ENCODE measurements around the gene USP21. TPM values are rescaled to one million over a fixed set of nuclear protein-coding genes. Genes with fewer than 3 reads are reported as not detected.
A peak's percentile ranks its signal among the peaks of the same experiment; 100 is the strongest.

Gene USP21
- polyA plus RNA-seq, 1 donor from 2014 or later, result 20.2 TPM

DNA sequence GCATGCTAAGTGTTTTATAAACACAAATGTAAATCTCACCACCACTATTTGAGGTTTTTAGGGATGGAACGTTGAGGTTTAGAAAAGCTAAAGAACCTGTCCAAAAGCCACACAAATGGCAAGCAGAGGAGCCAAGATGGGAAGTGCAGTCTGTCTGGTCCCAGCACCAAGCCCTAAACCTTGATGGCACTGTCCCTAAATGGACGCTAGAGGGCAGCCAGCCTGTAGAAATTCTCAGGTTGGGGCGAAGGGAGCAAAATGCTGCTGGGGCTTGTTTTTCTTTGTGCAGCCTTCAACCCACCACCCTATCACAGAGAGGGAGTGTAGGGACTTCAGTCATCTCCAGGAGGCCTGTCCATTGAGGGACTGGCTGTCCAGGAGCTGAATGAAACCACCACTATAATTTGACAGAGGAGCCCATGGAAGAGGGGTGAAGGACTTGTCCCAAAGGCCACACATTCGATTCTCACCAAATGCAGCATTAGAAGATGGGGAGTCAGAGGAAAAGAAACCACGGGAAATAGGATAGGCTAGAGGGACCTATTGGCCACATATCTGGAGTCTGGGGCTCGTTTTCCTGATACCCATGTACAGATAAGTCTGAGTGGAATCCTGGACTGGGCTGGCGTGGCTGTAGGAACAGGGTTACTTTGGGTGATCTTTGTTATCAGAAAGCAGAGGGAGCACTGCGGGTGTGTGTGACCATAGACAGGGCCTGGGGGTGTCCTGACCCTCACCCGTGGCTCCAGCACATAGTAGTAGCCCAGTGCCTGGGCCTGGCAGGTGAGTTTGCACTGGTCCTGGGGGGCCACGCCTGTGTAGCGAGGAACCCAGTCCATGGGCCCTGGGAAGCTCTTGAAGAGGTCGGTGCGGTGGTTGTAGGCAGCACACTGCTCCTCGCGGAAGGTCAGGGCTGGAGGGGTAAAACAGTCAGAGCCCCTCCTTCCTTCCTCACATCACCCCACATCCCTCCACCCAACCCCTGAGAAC is 33.5 kb downstream of the USP21 start:
- Histone ChIP-seq H4K20me1 (ENCODE audit: insufficient read depth) (no peaks in the 10 kb centered on the region), H3K9ac (ENCODE audit: low read length) (peak overlapping the region; percentile 42), H2AFZ (ENCODE audit: low read depth, low read length) (peak overlapping the region; percentile 58)

DNA sequence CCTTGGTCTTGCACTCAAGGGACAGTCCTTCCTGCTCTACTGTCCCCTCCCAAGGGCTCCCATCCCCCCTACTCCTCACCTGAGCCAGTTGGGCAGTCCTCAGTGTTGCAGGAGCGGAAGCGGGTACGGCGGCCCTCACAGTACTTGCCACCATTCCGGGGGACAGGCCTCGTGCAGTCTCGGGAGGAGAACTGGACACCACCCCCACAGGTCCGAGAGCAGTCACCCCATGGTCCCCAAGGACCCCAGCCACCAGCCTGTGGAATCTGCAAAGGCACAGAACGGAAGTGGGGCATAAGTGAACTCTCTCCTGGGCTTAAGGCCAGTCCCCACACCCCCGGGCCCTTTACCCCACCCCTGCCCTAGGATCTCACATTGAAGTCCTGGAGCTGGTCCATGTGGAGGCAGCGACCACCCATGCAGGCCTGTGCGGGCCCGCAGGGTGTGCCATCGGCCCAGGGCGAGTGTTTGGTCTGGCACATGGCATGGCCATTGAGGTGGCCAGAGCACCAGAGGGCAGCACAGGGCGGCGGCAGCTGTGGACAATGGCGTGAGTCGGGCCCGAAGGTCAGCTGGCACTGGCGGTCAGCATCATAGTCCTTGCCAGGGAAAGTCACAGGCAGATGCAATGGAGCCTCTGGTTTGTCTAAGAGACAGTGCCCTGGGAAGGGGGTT is 34.4 kb downstream of the USP21 start:
- Histone ChIP-seq H3K4me3 (ENCODE audit: low read length) (no peak overlapping the region), H3K27me3 (ENCODE audit: insufficient read depth, low read depth, low read length) (no peaks in the 10 kb centered on the region), H3K9me2 (ENCODE audit: insufficient read depth, low read length) (no peaks in the 10 kb centered on the region), H3K9ac (ENCODE audit: low read length) (no peak overlapping the region), H3K9me3 (ENCODE audit: low read length) (no peaks in the 10 kb centered on the region), H3K79me2 (replicated peaks; ENCODE audit: insufficient read depth, low read length) (no peaks in the 10 kb centered on the region), H2AFZ (ENCODE audit: low read depth, low read length) (no peak overlapping the region), H3F3A (ENCODE audit: insufficient read depth, low read length, poor library complexity, severe bottlenecking) (no peaks in the 10 kb centered on the region), H4K20me1 (ENCODE audit: insufficient read depth) (no peaks in the 10 kb centered on the region), H3K27ac (ENCODE audit: low read length) (no peak overlapping the region), H3K4me2 (ENCODE audit: low read length) (no peak overlapping the region), H3K36me3 (ENCODE audit: insufficient read depth, low read length) (no peaks in the 10 kb centered on the region)
- TF ChIP-seq POLR2AphosphoS5 (IDR thresholded peaks at IDR 0.05) (no peak), MXI1 (conservative IDR thresholded peaks at IDR 0.05; ENCODE audit: poor library complexity, severe bottlenecking) (no peak), EP300 (conservative IDR thresholded peaks at IDR 0.05; ENCODE audit: poor library complexity, severe bottlenecking) (no peak), TAF1 (IDR thresholded peaks at IDR 0.05; ENCODE audit: low read depth) (no peak), RAD21 (conservative IDR thresholded peaks at IDR 0.05) (no peak), SMC3 (conservative IDR thresholded peaks at IDR 0.05; ENCODE audit: poor library complexity) (no peak)
- TF ChIP-seq, protein P1, sequence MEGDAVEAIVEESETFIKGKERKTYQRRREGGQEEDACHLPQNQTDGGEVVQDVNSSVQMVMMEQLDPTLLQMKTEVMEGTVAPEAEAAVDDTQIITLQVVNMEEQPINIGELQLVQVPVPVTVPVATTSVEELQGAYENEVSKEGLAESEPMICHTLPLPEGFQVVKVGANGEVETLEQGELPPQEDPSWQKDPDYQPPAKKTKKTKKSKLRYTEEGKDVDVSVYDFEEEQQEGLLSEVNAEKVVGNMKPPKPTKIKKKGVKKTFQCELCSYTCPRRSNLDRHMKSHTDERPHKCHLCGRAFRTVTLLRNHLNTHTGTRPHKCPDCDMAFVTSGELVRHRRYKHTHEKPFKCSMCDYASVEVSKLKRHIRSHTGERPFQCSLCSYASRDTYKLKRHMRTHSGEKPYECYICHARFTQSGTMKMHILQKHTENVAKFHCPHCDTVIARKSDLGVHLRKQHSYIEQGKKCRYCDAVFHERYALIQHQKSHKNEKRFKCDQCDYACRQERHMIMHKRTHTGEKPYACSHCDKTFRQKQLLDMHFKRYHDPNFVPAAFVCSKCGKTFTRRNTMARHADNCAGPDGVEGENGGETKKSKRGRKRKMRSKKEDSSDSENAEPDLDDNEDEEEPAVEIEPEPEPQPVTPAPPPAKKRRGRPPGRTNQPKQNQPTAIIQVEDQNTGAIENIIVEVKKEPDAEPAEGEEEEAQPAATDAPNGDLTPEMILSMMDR (IDR thresholded peaks at IDR 0.05; ENCODE audit: poor library complexity, severe bottlenecking), result no peak
- TF ChIP-seq, protein P2, sequence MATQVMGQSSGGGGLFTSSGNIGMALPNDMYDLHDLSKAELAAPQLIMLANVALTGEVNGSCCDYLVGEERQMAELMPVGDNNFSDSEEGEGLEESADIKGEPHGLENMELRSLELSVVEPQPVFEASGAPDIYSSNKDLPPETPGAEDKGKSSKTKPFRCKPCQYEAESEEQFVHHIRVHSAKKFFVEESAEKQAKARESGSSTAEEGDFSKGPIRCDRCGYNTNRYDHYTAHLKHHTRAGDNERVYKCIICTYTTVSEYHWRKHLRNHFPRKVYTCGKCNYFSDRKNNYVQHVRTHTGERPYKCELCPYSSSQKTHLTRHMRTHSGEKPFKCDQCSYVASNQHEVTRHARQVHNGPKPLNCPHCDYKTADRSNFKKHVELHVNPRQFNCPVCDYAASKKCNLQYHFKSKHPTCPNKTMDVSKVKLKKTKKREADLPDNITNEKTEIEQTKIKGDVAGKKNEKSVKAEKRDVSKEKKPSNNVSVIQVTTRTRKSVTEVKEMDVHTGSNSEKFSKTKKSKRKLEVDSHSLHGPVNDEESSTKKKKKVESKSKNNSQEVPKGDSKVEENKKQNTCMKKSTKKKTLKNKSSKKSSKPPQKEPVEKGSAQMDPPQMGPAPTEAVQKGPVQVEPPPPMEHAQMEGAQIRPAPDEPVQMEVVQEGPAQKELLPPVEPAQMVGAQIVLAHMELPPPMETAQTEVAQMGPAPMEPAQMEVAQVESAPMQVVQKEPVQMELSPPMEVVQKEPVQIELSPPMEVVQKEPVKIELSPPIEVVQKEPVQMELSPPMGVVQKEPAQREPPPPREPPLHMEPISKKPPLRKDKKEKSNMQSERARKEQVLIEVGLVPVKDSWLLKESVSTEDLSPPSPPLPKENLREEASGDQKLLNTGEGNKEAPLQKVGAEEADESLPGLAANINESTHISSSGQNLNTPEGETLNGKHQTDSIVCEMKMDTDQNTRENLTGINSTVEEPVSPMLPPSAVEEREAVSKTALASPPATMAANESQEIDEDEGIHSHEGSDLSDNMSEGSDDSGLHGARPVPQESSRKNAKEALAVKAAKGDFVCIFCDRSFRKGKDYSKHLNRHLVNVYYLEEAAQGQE (IDR thresholded peaks at IDR 0.05; ENCODE audit: borderline replicate concordance), result no peak

More for the DNA sequence above, 33.5 kb downstream of the USP21 start:
- peak; percentile 93 for TF ChIP-seq SMC3 (conservative IDR thresholded peaks at IDR 0.05; ENCODE audit: poor library complexity)
- TF ChIP-seq RAD21 (conservative IDR thresholded peaks at IDR 0.05), result peak; percentile 86
- TF ChIP-seq EP300 (conservative IDR thresholded peaks at IDR 0.05; ENCODE audit: poor library complexity, severe bottlenecking), result no peak
- TF ChIP-seq POLR2AphosphoS5 (IDR thresholded peaks at IDR 0.05), result peak; percentile 23
- TF ChIP-seq, protein P2 (IDR thresholded peaks at IDR 0.05; ENCODE audit: borderline replicate concordance), result peak; percentile 31
- TF ChIP-seq, protein P1 (IDR thresholded peaks at IDR 0.05; ENCODE audit: poor library complexity, severe bottlenecking), result peak; percentile 96
- TF ChIP-seq EZH2 (IDR thresholded peaks at IDR 0.05; ENCODE audit: borderline replicate concordance, insufficient read depth, low read length, poor library complexity, severe bottlenecking), result no peak
- Histone ChIP-seq H3K27ac (ENCODE audit: low read length) (peak overlapping the region; percentile 56), H3K27me3 (ENCODE audit: insufficient read depth, low read depth, low read length) (no peaks in the 10 kb centered on the region), H3K9me2 (ENCODE audit: insufficient read depth, low read length) (no peaks in the 10 kb centered on the region), H3K4me2 (ENCODE audit: low read length) (no peak overlapping the region), H3F3A (ENCODE audit: insufficient read depth, low read length, poor library complexity, severe bottlenecking) (no peaks in the 10 kb centered on the region), H3K79me2 (replicated peaks; ENCODE audit: insufficient read depth, low read length) (no peaks in the 10 kb centered on the region), H3K4me3 (ENCODE audit: low read length) (no peak overlapping the region), H3K36me3 (ENCODE audit: insufficient read depth, low read length) (no peaks in the 10 kb centered on the region), H3K9me3 (ENCODE audit: low read length) (no peaks in the 10 kb centered on the region)

Data from neural cell (in vitro differentiated cells).